H1 (cell line): ENCODE results near the gene MCCC1. TPM values are rescaled to one million over a fixed set of nuclear protein-coding genes. Genes with fewer than 3 reads are reported as not detected.

ENCODE experiments used
- CTCF ChIA-PET: fragments of 300-600 bp; sonication (Branson Sonifier 250); formaldehyde crosslinking; loops from one replicate; lab custom pipeline; 2021; ENCODE audit not compliant: partially characterized antibody; lab: Charles Lee
- POLR2A ChIA-PET: fragments of 300-600 bp; sonication (Branson Sonifier 250); formaldehyde crosslinking; loops from one replicate; lab custom pipeline; 2021; ENCODE audit warnings: inconsistent platforms; ENCODE audit not compliant: partially characterized antibody; lab: Charles Lee
- DNase-seq, 2 experiments: peaks; one replicate each; pipeline versions ENCODE4 v3.0.0 to v3.0.0-alpha.2; 2010 to 2022; ENCODE audit warnings: low spot score in 2 of 2, low read depth in 1 of 2, mixed read lengths in 1 of 2
- FAIRE-seq: peaks from 2 replicates; lab custom pipeline; 2011; peaks lifted over from hg19 to GRCh38; lab: Jason Lieb, UNC
- H2AFZ ChIP-seq: 2 replicates; pipeline ENCODE4 v1.8.1; 2012; ENCODE audit warnings: low read length, inconsistent platforms
- H2AK5ac ChIP-seq: 2 replicates; pipeline ENCODE4 v1.6.1; 2013; ENCODE audit warnings: low read depth, low read length
- H2BK120ac ChIP-seq: replicated peaks from 2 replicates; pipeline ENCODE3; 2013; ENCODE audit warnings: low read depth, low read length, inconsistent platforms
- H2BK12ac ChIP-seq: 2 replicates; pipeline ENCODE4 v1.6.1; 2013; ENCODE audit warnings: low read depth, low read length
- H2BK15ac ChIP-seq: 2 replicates; pipeline ENCODE4 v1.6.1; 2013; ENCODE audit warnings: low read length
- H2BK20ac ChIP-seq: 2 replicates; pipeline ENCODE4 v1.6.1; 2013; ENCODE audit warnings: low read length
- H2BK5ac ChIP-seq: 2 replicates; pipeline ENCODE4 v1.6.1; 2013; ENCODE audit warnings: low read depth, low read length
- H3K14ac ChIP-seq: 2 replicates; pipeline ENCODE4 v1.6.1; 2013; ENCODE audit warnings: inconsistent platforms; ENCODE audit not compliant: insufficient read length
- H3K18ac ChIP-seq: 2 replicates; pipeline ENCODE4 v1.6.1; 2013; ENCODE audit warnings: low read length; ENCODE audit errors: extremely low read depth
- H3K23ac ChIP-seq: 2 replicates; pipeline ENCODE4 v1.6.1; 2013; ENCODE audit warnings: inconsistent platforms; ENCODE audit not compliant: insufficient read length
- H3K23me2 ChIP-seq: 2 replicates; pipeline ENCODE4 v1.6.1; 2013; ENCODE audit warnings: low read depth, low read length
- H3K27ac ChIP-seq: 2 replicates; pipeline ENCODE4 v1.6.1; 2011; ENCODE audit warnings: low read depth, low read length, inconsistent platforms
- H3K27me3 ChIP-seq, 4 experiments: replicated peaks in 1 of 4; 1 replicate in 1 of 4; 2 replicates in 3 of 4; pipeline versions ENCODE4 v1.6.1 to v1.8.1; 2011 to 2013; ENCODE audit warnings: low read length in 3 of 4, mild to moderate bottlenecking in 3 of 4, inconsistent platforms in 2 of 4, mixed read lengths in 2 of 4, moderate library complexity in 1 of 4; ENCODE audit not compliant: control insufficient read depth in 3 of 4, insufficient read depth in 3 of 4; ENCODE audit errors: extremely low read depth in 1 of 4
- H3K36me3 ChIP-seq, 4 experiments: 2 replicates each; pipeline versions ENCODE4 v1.6.1 to v1.8.1; 2011 to 2013; ENCODE audit warnings: mild to moderate bottlenecking in 4 of 4, low read length in 3 of 4, moderate library complexity in 2 of 4, control low read depth in 1 of 4, inconsistent platforms in 1 of 4; ENCODE audit not compliant: insufficient read depth in 4 of 4, control insufficient read depth in 2 of 4
- H3K4ac ChIP-seq: replicated peaks from 2 replicates; pipeline ENCODE3; 2013; ENCODE audit warnings: low read length, low read depth, mixed read lengths, inconsistent platforms; ENCODE audit not compliant: insufficient read length
- H3K4me1 ChIP-seq, 4 experiments: replicated peaks in 1 of 4; 1 replicate in 1 of 4; 2 replicates in 3 of 4; pipeline versions ENCODE4 v1.6.1 to v1.8.1; 2011 to 2013; ENCODE audit warnings: low read length in 3 of 4, inconsistent platforms in 2 of 4, mixed read lengths in 1 of 4; ENCODE audit not compliant: insufficient read depth in 4 of 4, control insufficient read depth in 3 of 4
- H3K4me2 ChIP-seq, 2 experiments: 2 replicates each; pipeline versions ENCODE4 v1.6.1 to v1.8.1; 2011 to 2013; ENCODE audit warnings: low read depth in 2 of 2, low read length in 2 of 2, control low read depth in 1 of 2, inconsistent platforms in 1 of 2, mild to moderate bottlenecking in 1 of 2; ENCODE audit not compliant: insufficient read depth in 1 of 2
- H3K4me3 ChIP-seq, 4 experiments: fragments of 200-600, 300-600 bp in 1 of 4; sonication (generic), shearing (Covaris generic), sonication (Bioruptor Twin) in 1 of 4; 2 replicates each; pipeline versions ENCODE4 v1.5.1 to v1.8.1; 2011 to 2016; ENCODE audit warnings: low read length in 4 of 4, low read depth in 3 of 4, control low read depth in 2 of 4, inconsistent platforms in 2 of 4, mild to moderate bottlenecking in 2 of 4, mixed read lengths in 1 of 4, moderate library complexity in 1 of 4; ENCODE audit not compliant: insufficient read depth in 2 of 4; ENCODE audit errors: extremely low read depth in 1 of 4
- H3K56ac ChIP-seq: replicated peaks from 2 replicates; pipeline ENCODE3; 2013; ENCODE audit warnings: low read depth, mild to moderate bottlenecking, mixed read lengths, low read length, inconsistent platforms; ENCODE audit not compliant: insufficient read length
- H3K79me1 ChIP-seq: 2 replicates; pipeline ENCODE4 v1.6.1; 2013; ENCODE audit warnings: low read depth, low read length, control low read depth
- H3K79me2 ChIP-seq, 2 experiments: 2 replicates each; pipeline versions ENCODE4 v1.6.1 to v1.8.1; 2012 to 2013; ENCODE audit warnings: low read length in 2 of 2, mild to moderate bottlenecking in 2 of 2, inconsistent platforms in 1 of 2; ENCODE audit not compliant: insufficient read depth in 2 of 2, control insufficient read depth in 1 of 2
- H3K9ac ChIP-seq, 4 experiments: replicated peaks in 1 of 4; 1 replicate in 1 of 4; 2 replicates in 3 of 4; pipeline versions ENCODE4 v1.6.1 to v1.8.1; 2011 to 2013; ENCODE audit warnings: low read depth in 3 of 4, low read length in 3 of 4, control low read depth in 2 of 4, mild to moderate bottlenecking in 2 of 4, moderate library complexity in 2 of 4, inconsistent platforms in 1 of 4; ENCODE audit errors: extremely low read depth in 1 of 4
- H3K9me3 ChIP-seq, 2 experiments: 2 replicates each; pipeline versions ENCODE4 v1.6.1 to v1.8.1; 2012 to 2013; ENCODE audit warnings: mild to moderate bottlenecking in 2 of 2, moderate library complexity in 2 of 2, control low read depth in 1 of 2, inconsistent platforms in 1 of 2, low read depth in 1 of 2, low read length in 1 of 2, mixed read lengths in 1 of 2; ENCODE audit not compliant: insufficient read depth in 2 of 2
- H4K20me1 ChIP-seq, 2 experiments: replicated peaks in 1 of 2; 2 replicates each; pipeline versions ENCODE3 to v1.8.1; 2011 to 2013; ENCODE audit warnings: inconsistent platforms in 2 of 2, low read length in 2 of 2, mild to moderate bottlenecking in 1 of 2; ENCODE audit not compliant: insufficient read depth in 2 of 2, control insufficient read depth in 1 of 2
- H4K5ac ChIP-seq: 2 replicates; pipeline ENCODE4 v1.6.1; 2013; ENCODE audit warnings: low read length, low read depth, mixed read lengths, inconsistent platforms; ENCODE audit not compliant: insufficient read length
- H4K8ac ChIP-seq: 2 replicates; pipeline ENCODE4 v1.8.0; 2013; ENCODE audit warnings: mild to moderate bottlenecking, moderate library complexity, low read length, inconsistent platforms; ENCODE audit not compliant: insufficient read depth; ENCODE audit errors: extremely low read depth
- H4K91ac ChIP-seq: replicated peaks from 2 replicates; pipeline ENCODE3; 2013; ENCODE audit warnings: low read length, mixed read lengths, inconsistent platforms; ENCODE audit not compliant: insufficient read length
- E2F6 ChIP-seq: IDR thresholded peaks from 2 replicates; pipeline ENCODE4 v1.6.1; 2012; ENCODE audit warnings: inconsistent platforms
- MAFK ChIP-seq: IDR thresholded peaks from 2 replicates; pipeline ENCODE4 v1.6.1; 2012; ENCODE audit warnings: low read depth, mild to moderate bottlenecking, improper control_type of control experiment, low read length
- POU5F1 ChIP-seq: IDR thresholded peaks from 2 replicates; pipeline ENCODE4 v1.6.1; 2011; ENCODE audit warnings: low read depth, mild to moderate bottlenecking, low read length, moderate library complexity
- RNF2 ChIP-seq: fragments of 200-900, 300-1000 bp; sonication (generic); IDR thresholded peaks from 2 replicates; pipeline ENCODE4 v1.7.1; 2016; ENCODE audit warnings: borderline replicate concordance, low read depth, mild to moderate bottlenecking, antibody characterized with exemption, low read length; ENCODE audit not compliant: poor library complexity, severe bottlenecking; ENCODE audit errors: missing control alignments
- RXRA ChIP-seq: IDR thresholded peaks from 2 replicates; pipeline ENCODE4 v1.6.1; 2011; ENCODE audit warnings: low read depth, mild to moderate bottlenecking, low read length, moderate library complexity; ENCODE audit not compliant: insufficient read depth
- SIRT6 ChIP-seq: IDR thresholded peaks from one replicate; pipeline ENCODE4 v1.7.1; 2012; ENCODE audit warnings: low read length, inconsistent platforms
- WGBS, 2 experiments: shearing (Covaris generic) in 1 of 2; methylation state at CpG; one replicate each; pipeline versions ENCODE4 v1.1.6 to v1.1.7; 2013 to 2015; ENCODE audit warnings: low lambda C conversion rate in 2 of 2, mixed read lengths in 2 of 2, inconsistent platforms in 1 of 2, low coverage in 1 of 2, missing lambda C conversion rate in 1 of 2; ENCODE audit not compliant: insufficient replicate concordance in 2 of 2, insufficient coverage in 1 of 2, insufficient read length in 1 of 2; ENCODE audit errors: extremely low coverage in 1 of 2, missing lambda C conversion rate in 1 of 2; 5-methylcytosine and 5-hydroxymethylcytosine counted together
- polyA plus RNA-seq, 7 experiments: library from polyadenylated mRNA; depleted of rRNA in 3 of 7; stranded (reverse) in 5 of 7; unstranded in 2 of 7; fragments of >200 nt in 5 of 7; fragments of 200-250 nt in 2 of 7; gene quantifications; 1 replicate in 5 of 7; 2 replicates in 1 of 7; 4 replicates in 1 of 7; pipeline versions ENCODE4 v1.2.1 to v1.2.3, GENCODE V29; 2011 to 2013; ENCODE audit warnings: missing spikeins in 2 of 7, mixed read lengths in 2 of 7
- total RNA-seq: library from RNA; stranded (reverse); fragmentation: NEBNext Ultra II Directional; extraction: Animal tissue kit (Norgen Biotek cat#: 25700); gene quantifications from 2 replicates; pipeline ENCODE4 v1.2.1, GENCODE V29; 2021

MCCC1 gene
- total and polyA plus RNA-seq, 2 of the 8 experiments (the other 6 are each of a cell fraction or from before 2014, with no cell fraction given), result 10.8 to 21.5 TPM

- no peak overlapping the region for H2BK15ac ChIP-seq
- no peak overlapping the region for H3K23ac ChIP-seq
- peaks cover 10 to 17% (median 14%) of the 10 kb centered on the region in 4 experiments for H3K4me1 ChIP-seq
- no peak overlapping the region for H2BK120ac ChIP-seq
- H3K4me2 ChIP-seq, result peak overlapping the region in 1 of 2 experiments; percentile 76; a peak in 1 of 4 replicates
- H4K91ac ChIP-seq, result no peak overlapping the region
- no peak overlapping the region for H3K9ac ChIP-seq
- 94% methylated on average over 4 of the region's 4 CpGs; no CpG with 5 or more reads in 1 of the 2 experiments for WGBS, 2 experiments
- peaks cover 7% of the 10 kb centered on the region for H3K23me2 ChIP-seq
- no peak overlapping the region for H3K18ac ChIP-seq
- no peak overlapping the region for H3K27ac ChIP-seq
- H2AK5ac ChIP-seq, result 0 out of 2 replicates have a peak overlapping the region, but pooled peaks have one; percentile 34
- TF ChIP-seq MAFK, result no peak
- TF ChIP-seq SIRT6, result no peak
- TF ChIP-seq E2F6, result no peak
- no peak for TF ChIP-seq POU5F1
- TF ChIP-seq RXRA, result no peak
- no peak for TF ChIP-seq RNF2
- TF ChIP-seq, all 59 proteins: peak for 0
- Histone ChIP-seq H3K14ac (no peak overlapping the region), H4K5ac (no peak overlapping the region), H2BK5ac (no peak overlapping the region), H3K4ac (no peak overlapping the region), H3K56ac (no peak overlapping the region), H2BK20ac (no peak overlapping the region), H3K9me3 (peaks cover 0 to 2% of the 10 kb centered on the region in 2 experiments; a peak in 1 of 4 replicates), H3K27me3 (peaks cover 0 to 8% (median 5%) of the 10 kb centered on the region in 4 experiments; a peak in 3 of 7 replicates), H2AFZ (no peak overlapping the region), H2BK12ac (no peak overlapping the region), H3K36me3 (no peaks in the 10 kb centered on the region), H4K8ac (no peak overlapping the region), H4K20me1 (no peaks in the 10 kb centered on the region), H3K79me2 (no peaks in the 10 kb centered on the region), H3K79me1 (no peaks in the 10 kb centered on the region), H3K4me3 (no peak overlapping the region)
- POLR2A ChIA-PET, result interaction anchor here (2.0 kb wide), 1 partner anchor 19 kb away, joined by 15 read pairs; the partner anchor contains the start of gene MCCC1
- DNase-seq (no peak), FAIRE-seq (no peak)
- CTCF ChIA-PET, result interaction anchor here (0.6 to 2.5 kb wide), 12 partner anchors 11 to 701 kb away, joined by 3 to 10 read pairs (median 6); partner anchors contain the start of gene MCCC1
Observed at GRCh38 chr3:183117056-183117455, 17.8 kb upstream of the MCCC1 start.
